Transverse colon (tissue), 3 donors: ENCODE results near the gene KCTD2.

ENCODE experiments used
- POLR2A ChIP-seq: fragments of 450-650 bp; IDR thresholded peaks from one replicate; pipeline ENCODE4 v1.6.1; 2016; ENCODE audit warnings: antibody characterized with exemption, mild to moderate bottlenecking, moderate library complexity
- TF ChIP-seq, protein P1 (sequence below), 5 experiments: fragments of 200-600 bp in 3 of 5; fragments of 450-650 bp in 2 of 5; sonication (generic) in 3 of 5; IDR thresholded peaks; 1 replicate in 2 of 5; 2 replicates in 3 of 5; pipeline ENCODE4 v1.5.1; 2016 to 2017; ENCODE audit warnings: antibody characterized with exemption in 5 of 5, inconsistent platforms in 3 of 5, mild to moderate bottlenecking in 2 of 5, moderate library complexity in 1 of 5

DNA sequence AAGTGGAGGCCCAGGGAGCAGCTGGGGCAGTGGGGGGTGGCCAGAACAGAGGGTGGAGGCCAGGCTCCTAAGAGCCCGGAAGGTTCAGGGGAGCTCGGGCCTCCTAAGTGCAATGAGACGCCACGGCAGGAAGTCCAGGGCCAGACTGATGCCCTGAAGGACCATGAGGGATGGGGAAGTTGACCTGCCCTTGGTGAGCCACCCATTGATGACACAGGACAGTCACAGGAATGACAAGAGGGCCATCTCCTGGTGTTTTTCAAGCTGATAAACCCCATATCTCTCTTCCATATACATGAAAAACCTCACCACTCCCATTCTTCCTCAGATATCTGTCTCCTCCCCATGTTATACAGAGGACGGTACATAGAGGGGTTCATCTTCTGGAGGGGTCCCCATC is 40.4 kb upstream of the KCTD2 start:
- no peak for TF ChIP-seq POLR2A
- TF ChIP-seq, protein P1, sequence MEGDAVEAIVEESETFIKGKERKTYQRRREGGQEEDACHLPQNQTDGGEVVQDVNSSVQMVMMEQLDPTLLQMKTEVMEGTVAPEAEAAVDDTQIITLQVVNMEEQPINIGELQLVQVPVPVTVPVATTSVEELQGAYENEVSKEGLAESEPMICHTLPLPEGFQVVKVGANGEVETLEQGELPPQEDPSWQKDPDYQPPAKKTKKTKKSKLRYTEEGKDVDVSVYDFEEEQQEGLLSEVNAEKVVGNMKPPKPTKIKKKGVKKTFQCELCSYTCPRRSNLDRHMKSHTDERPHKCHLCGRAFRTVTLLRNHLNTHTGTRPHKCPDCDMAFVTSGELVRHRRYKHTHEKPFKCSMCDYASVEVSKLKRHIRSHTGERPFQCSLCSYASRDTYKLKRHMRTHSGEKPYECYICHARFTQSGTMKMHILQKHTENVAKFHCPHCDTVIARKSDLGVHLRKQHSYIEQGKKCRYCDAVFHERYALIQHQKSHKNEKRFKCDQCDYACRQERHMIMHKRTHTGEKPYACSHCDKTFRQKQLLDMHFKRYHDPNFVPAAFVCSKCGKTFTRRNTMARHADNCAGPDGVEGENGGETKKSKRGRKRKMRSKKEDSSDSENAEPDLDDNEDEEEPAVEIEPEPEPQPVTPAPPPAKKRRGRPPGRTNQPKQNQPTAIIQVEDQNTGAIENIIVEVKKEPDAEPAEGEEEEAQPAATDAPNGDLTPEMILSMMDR (IDR thresholded peaks at IDR 0.05) = peak in 1 of 5 experiments; percentile 8
